ENCODE measurements around the gene CELA2A.

- no peak for TF ChIP-seq CTCF (conservative IDR thresholded peaks at IDR 0.05; ENCODE audit: low read depth, low read length)
- TF ChIP-seq EZH2 (IDR thresholded peaks at IDR 0.05; ENCODE audit: low read length, unreplicated experiment) = no peak
- TF ChIP-seq EZH2phosphoT487 (IDR thresholded peaks at IDR 0.05; ENCODE audit: borderline replicate concordance, low read length) = no peak
Measured at GRCh38 chr1:15444468-15445389, 11.8 kb upstream of the CELA2A start.

Data from PC-3 (cell line).